ACC112 (cell line): ENCODE data around the gene ZNF618.

Experiments used
- H2AFZ ChIP-seq: fragments of 200-600 bp; sonication (generic); one replicate; pipeline ENCODE4 v1.6.0; 2017; ENCODE audit warnings: antibody characterized with exemption, low read length; ENCODE audit not compliant: unreplicated experiment
- H3K27ac ChIP-seq: fragments of 200-600 bp; sonication (generic); 2 replicates; pipeline ENCODE4 v1.5.1; 2014; ENCODE audit warnings: low read depth, mild to moderate bottlenecking, antibody characterized with exemption, low read length, moderate library complexity
- H3K27me3 ChIP-seq: fragments of 200-600 bp; sonication (generic); 2 replicates; pipeline ENCODE4 v1.6.1; 2014; ENCODE audit warnings: mild to moderate bottlenecking, antibody characterized with exemption, low read length, moderate library complexity, mixed read lengths; ENCODE audit not compliant: insufficient read depth
- H3K36me3 ChIP-seq: fragments of 200-600 bp; sonication (generic); 2 replicates; pipeline ENCODE4 v1.6.1; 2016; ENCODE audit warnings: mild to moderate bottlenecking, antibody characterized with exemption, low read length, moderate library complexity, mixed read lengths; ENCODE audit not compliant: insufficient read depth
- H3K4me1 ChIP-seq: fragments of 200-600 bp; sonication (generic); one replicate; pipeline ENCODE4 v1.6.1; 2016; ENCODE audit warnings: low read length, mixed read lengths; ENCODE audit not compliant: insufficient read depth, unreplicated experiment, control insufficient read depth
- H3K4me3 ChIP-seq: fragments of 200-600 bp; sonication (generic); 2 replicates; pipeline ENCODE4 v1.5.1; 2014; ENCODE audit warnings: mild to moderate bottlenecking, low read depth, low read length
- H3K79me2 ChIP-seq: fragments of 200-600 bp; sonication (generic); one replicate; pipeline ENCODE4 v1.6.0; 2016; ENCODE audit warnings: low read length; ENCODE audit not compliant: control insufficient read depth, unreplicated experiment, insufficient read depth

The ZNF618 gene

DNA sequence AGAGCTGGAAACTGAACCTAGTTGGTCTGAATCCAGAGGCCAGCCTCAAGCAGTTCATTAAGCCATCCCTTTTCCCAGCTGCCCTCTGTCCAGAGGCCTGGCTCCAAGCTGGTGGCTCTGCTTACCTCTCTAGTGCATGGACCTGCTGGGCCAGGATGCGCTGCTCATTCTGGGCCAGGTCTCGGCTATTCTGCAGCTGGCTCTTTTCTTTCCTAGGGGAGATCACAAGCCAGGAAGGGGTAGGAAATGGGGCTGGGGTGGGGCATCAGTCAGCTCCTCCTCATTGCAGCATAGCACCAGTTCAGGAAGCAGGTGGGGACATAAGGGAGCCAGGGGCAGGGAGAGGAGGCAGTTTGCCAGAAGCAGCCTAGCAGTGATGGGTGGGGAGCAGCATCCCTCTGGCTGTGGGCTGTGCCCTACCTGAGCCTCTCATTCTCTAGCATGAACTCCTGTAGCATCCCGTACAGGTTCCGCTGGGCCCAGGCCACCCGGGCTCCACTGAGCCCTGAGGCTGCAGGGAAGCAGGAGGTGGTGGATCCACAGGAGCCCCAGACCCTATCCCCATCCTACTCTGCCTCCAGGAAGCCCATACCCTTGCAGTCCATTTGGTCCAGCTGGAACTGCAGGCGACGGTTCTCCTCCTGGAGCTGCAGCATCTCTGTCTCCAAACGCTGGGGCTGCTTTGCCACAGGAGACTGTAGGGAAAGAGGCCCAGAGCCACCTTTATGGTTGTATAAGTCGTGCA lies 217.8 kb downstream of the ZNF618 start:
- Histone ChIP-seq H2AFZ (no peak overlapping the region), H3K4me1 (no peaks in the 10 kb centered on the region), H3K4me3 (no peak overlapping the region), H3K27ac (no peak overlapping the region), H3K79me2 (no peaks in the 10 kb centered on the region), H3K27me3 (peaks cover 13% of the 10 kb centered on the region; the same call in 1 of the 2 replicates), H3K36me3 (no peaks in the 10 kb centered on the region)

DNA sequence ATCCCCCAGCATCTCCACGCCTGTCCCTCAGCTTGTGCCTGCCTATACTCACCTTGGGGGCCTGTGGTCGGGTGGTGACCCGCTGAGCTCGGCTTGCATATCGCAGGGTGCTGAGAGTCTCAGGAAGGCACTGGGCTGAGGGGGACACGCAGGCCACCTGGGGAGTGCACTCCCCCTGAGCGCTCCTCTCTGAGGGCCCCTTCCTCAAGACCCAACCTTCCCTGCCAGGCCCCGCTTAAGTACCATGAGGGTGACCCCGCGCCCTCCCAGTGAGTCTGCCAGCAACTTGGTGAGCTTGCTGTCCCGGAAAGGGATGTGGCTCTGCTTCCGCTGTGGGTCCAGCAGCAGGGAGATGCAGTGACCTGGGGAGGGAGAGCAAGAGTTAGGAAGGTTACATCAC lies 218.9 kb downstream of the ZNF618 start:
- no peaks in the 10 kb centered on the region for H3K4me1 ChIP-seq
- no peak overlapping the region for H3K27ac ChIP-seq
- H3K79me2 ChIP-seq, result no peaks in the 10 kb centered on the region
- no peaks in the 10 kb centered on the region for H3K36me3 ChIP-seq
- no peak overlapping the region for H2AFZ ChIP-seq
- H3K27me3 ChIP-seq, result peaks cover 14% of the 10 kb centered on the region; the same call in 1 of the 2 replicates
- H3K4me3 ChIP-seq, result no peak overlapping the region

DNA sequence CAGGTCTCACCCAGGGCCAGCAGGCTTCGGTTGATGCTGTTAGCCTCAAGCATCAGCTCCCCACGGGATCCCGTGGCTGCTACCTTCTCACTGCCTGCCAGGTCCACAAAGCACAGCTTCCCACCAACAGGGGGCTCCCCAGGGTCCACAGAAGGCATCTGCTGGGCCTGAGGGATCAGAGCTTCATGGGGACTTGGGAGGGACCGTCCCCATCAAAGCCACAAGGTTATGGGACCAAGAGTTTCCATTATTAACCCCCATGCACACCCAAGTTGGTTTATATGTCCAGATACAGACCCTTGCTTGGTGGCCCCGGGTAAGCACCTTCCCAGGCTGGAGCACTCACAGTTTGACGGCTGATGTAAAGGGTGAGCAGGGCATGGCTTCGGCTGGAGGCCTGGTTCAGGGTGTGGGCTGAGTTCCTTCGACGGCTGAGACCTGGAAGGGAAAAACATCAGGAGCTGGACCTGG lies 220.0 kb downstream of the ZNF618 start:
- no peaks in the 10 kb centered on the region for H3K36me3 ChIP-seq
- no peaks in the 10 kb centered on the region for H3K4me1 ChIP-seq
- no peak overlapping the region for H3K27ac ChIP-seq
- no peak overlapping the region for H3K4me3 ChIP-seq
- H3K27me3 ChIP-seq, result peaks cover 14% of the 10 kb centered on the region; the same call in 1 of the 2 replicates
- no peaks in the 10 kb centered on the region for H3K79me2 ChIP-seq
- no peak overlapping the region for H2AFZ ChIP-seq

DNA sequence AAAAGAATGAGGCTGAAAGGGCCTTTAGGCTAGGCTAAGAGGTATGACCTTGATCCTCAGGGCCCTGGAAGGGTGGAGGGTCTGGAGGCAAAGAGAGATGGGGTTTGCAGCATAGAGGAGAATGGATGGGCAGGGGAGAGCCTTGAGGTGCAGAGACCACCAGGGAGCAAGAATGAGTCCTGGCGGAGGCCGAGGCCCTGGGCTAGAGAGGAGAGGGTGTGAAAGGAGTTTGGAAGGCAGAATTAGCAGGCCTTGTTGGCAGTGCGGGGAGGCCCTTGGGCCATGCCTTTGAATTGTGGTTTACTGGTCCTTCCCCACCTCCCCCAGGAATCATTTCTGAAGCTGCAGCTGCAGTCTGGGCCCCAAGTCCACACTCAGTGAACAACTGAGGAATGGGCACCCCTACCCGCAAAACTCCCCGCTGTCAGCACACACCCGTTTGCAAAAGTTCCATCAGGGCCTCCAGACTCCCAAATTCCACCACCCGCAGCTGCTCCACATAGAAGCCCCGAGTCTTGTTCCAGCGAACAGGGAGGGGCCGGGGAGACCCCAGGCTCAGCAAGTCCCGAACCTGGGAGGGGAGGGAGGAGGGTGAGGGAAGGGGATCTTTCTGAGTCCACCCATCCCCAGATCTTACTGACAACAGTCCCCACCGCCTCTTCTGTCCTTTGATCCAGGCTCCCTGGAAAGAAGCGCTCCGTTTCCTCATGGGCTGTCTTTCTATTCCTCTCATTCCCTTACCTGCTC lies 220.9 kb downstream of the ZNF618 start:
- no peaks in the 10 kb centered on the region for H3K79me2 ChIP-seq
- H3K36me3 ChIP-seq, result no peaks in the 10 kb centered on the region
- no peak overlapping the region for H3K27ac ChIP-seq
- peaks cover 14% of the 10 kb centered on the region; the same call in 1 of the 2 replicates for H3K27me3 ChIP-seq
- no peak overlapping the region for H2AFZ ChIP-seq
- no peak overlapping the region for H3K4me3 ChIP-seq
- no peaks in the 10 kb centered on the region for H3K4me1 ChIP-seq

DNA sequence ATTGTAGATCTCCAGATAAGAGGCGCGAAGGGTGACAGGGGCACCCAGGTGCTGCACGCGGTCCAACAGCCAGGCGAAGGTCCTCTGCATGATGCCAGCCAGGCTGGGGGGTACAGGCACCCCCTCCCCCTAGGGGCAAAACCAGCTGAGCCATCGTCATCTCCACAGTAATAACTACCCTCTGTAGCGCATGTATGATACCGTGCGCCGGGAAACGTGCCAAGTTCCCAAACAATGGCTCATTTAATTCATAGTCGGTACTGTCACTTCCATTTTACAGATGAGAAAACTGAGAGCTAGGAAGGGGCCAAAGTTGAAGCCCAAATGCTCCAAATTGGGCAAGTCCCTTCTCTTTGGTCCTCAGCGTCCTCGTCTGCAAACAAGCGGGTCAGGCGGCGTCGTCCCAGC lies 221.5 kb downstream of the ZNF618 start:
- Histone ChIP-seq H3K4me1 (no peaks in the 10 kb centered on the region), H3K27ac (no peak overlapping the region), H3K36me3 (no peaks in the 10 kb centered on the region), H3K79me2 (no peaks in the 10 kb centered on the region), H3K27me3 (peaks cover 14% of the 10 kb centered on the region; the same call in 1 of the 2 replicates), H2AFZ (no peak overlapping the region), H3K4me3 (peak overlapping the region; percentile 71)

DNA sequence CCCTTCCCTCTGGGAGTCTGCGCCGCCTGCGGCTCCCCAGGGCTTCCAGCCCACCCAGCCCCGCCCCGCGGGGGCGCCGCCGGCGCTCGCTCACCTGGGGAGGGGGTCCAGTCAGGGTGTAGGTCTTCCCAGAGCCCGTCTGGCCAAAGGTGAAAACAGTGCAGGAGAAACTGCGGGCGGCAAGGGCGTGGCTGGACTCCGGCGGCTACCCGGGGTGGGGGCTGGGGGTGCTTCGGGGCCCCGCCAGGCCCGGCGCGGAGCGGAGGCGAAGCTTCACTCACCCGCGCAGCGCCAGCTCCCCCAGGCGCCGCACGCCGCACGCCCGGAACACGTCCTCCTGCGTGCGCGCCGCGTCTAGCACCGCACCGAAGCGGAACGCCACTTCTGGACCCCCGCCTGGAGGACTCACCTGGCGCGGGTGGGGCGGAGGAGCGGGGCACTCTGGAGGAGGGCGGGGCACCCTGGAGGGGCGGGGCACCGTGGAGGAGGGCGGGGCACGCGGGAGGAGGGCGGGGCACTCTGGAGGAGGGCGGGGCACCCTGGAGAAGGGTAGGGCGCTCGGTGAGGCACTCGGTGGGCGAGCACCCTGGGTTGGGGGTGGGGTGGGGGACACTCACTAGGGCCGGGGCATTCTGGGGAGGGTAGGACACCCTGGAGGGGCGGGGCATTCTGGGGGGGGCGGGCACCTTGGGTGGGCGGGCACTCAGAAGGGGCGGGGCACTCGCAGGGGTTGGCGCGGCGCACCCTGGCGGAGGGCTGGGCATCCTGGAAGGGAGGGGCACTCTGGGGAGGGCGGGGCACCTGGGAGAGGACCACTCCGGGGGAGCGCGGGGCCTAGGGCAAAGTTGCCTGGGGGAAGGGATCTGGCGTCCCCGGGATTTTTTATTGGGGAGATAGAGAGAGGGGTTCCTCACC lies 222.2 kb downstream of the ZNF618 start:
- Histone ChIP-seq H2AFZ (no peak overlapping the region), H3K4me1 (no peaks in the 10 kb centered on the region), H3K4me3 (peak overlapping the region; percentile 71), H3K27ac (no peak overlapping the region), H3K27me3 (peaks cover 14% of the 10 kb centered on the region; the same call in 1 of the 2 replicates), H3K36me3 (no peaks in the 10 kb centered on the region), H3K79me2 (no peaks in the 10 kb centered on the region)

DNA sequence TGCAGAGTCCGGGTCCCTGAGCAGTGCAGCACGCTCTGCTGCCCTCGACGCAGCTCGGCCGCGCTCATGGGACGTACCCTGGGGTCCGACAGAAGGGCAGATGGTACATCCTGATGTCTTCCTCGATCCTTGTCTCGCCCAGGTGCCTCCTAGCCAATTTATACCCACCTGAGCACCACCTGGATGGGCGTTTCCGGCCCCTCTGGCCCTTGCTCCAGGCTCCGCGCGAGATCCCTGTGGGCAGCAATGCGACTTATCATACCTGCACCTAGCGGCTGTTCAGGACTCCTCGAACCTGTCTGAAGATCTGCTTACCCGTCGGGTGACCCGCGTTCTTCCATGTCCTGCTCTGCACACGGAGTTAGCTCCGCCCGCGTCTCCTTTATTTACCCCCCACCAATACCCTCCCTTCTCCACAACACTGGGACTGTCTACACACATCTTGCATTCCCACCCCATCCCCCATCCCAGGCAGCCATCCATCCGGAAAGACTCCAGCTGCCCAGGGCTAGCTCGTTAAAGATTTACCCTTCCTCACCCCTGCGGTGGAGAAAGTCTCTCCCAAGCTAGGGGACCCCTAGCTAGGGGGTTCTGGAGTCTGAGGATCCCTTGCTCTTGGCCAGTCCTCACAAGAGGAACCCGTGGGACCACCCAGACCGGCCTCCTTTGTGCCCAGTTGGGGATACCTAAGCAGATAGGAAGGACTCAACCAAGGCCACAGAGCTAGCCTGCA lies 223.0 kb downstream of the ZNF618 start, which contains the start of gene KIF12:
Gene KIF12 (minus strand): TSS at position 357 of the 733 bp plus-strand sequence. CDS start 16 bp downstream, at position 341.
- Histone ChIP-seq H3K27me3 (peaks cover 14% of the 10 kb centered on the region; the same call in 1 of the 2 replicates), H3K27ac (no peak within 1 kb of the TSS), H2AFZ (no peak within 1 kb of the TSS), H3K79me2 (no peaks in the 10 kb centered on the region), H3K4me3 (peak within 1 kb of the TSS; percentile 71), H3K4me1 (no peaks in the 10 kb centered on the region), H3K36me3 (no peaks in the 10 kb centered on the region)

DNA sequence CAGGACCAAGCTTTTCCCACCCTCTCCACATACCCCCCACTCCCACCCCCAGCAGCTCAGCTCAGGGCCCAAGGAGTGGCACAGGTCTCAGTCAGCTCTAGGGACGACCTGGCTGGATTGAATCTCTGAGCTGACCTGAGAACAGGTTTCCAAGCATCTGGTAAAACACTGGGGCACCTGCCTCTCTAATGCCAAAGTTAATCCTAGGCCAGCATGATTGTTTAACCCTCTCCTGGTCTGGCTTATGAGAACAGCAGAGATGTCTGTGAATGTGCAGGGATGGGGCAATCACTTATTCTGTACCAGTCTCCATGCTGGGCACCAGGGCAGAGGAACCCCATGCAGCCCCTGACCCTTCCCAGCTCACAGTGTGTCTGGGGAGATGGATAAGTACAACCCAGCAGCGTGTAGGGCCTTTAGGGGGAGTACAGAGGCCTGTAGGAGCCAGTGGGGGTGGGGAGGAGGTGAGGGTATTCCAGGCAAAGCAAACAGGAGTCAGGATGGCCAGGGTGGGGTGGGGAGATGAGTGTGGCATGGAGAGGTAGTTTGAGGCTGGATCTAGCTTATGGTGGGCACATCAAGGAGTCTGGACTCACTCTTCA lies 223.7 kb downstream of the ZNF618 start:
- no peak overlapping the region for H3K27ac ChIP-seq
- H3K36me3 ChIP-seq, result no peaks in the 10 kb centered on the region
- H3K79me2 ChIP-seq, result no peaks in the 10 kb centered on the region
- H2AFZ ChIP-seq, result no peak overlapping the region
- peaks cover 20% of the 10 kb centered on the region; the same call in 1 of the 2 replicates for H3K27me3 ChIP-seq
- H3K4me3 ChIP-seq, result no peak overlapping the region
- peaks cover 5% of the 10 kb centered on the region for H3K4me1 ChIP-seq

DNA sequence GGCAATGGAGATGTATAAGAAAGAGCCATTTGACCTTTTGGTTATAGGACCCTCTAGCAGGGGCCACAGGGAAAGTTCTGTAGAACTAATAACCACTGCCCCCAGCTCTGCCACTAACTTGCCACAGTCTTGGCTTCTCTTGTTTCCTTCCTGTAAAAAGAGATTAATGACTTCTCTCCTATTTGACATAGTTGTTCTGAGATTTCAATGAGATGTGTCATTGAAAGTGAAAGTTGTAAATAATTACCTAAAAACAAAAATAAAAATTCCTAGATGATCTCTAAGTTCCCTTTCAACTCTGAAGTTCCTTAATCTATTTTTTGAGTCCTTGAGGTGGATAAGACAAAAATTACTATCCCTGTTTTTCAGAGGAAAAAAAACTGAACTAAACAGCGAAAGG lies 224.4 kb downstream of the ZNF618 start:
- Histone ChIP-seq H3K79me2 (no peaks in the 10 kb centered on the region), H3K27ac (no peak overlapping the region), H3K4me1 (peaks cover 9% of the 10 kb centered on the region), H3K4me3 (no peak overlapping the region), H2AFZ (no peak overlapping the region), H3K36me3 (no peaks in the 10 kb centered on the region), H3K27me3 (peaks cover 25% of the 10 kb centered on the region)
